Sigmoid colon (tissue), 7 donors: ENCODE data around the gene ZG16B. TPM values are rescaled to one million over a fixed set of nuclear protein-coding genes. Genes with fewer than 3 reads are reported as not detected.

Source experiments
- DNase-seq: peaks from one replicate; pipeline ENCODE4 v3.0.0-alpha.2; 2019
- H3K27ac ChIP-seq, 4 donors: fragments of 200-600 bp; sonication (generic); one replicate each; pipeline ENCODE4 v1.5.1; 2016 to 2019; ENCODE audit warnings: mild to moderate bottlenecking in 1 of 4
- H3K27me3 ChIP-seq, 3 donors: fragments of 200-600 bp; sonication (generic); one replicate each; pipeline ENCODE4 v1.5.1; 2019; ENCODE audit warnings: mild to moderate bottlenecking in 1 of 3
- H3K36me3 ChIP-seq, 4 donors: fragments of 200-600 bp; sonication (generic); one replicate each; pipeline ENCODE4 v1.5.1; 2016 to 2019
- H3K4me1 ChIP-seq, 4 donors: fragments of 200-600 bp; sonication (generic); one replicate each; pipeline ENCODE4 v1.5.1; 2017 to 2019
- H3K4me3 ChIP-seq, 4 donors: fragments of 200-600 bp; sonication (generic); one replicate each; pipeline ENCODE4 v1.5.1; 2017 to 2019; ENCODE audit warnings: mild to moderate bottlenecking in 2 of 4, moderate library complexity in 1 of 4
- H3K9me3 ChIP-seq, 4 donors: fragments of 200-600 bp in 3 of 4; sonication (generic) in 3 of 4; one replicate each; pipeline versions ENCODE4 v1.5.1 to v1.6.1; 2013 to 2019
- CTCF ChIP-seq, 4 experiments: fragments of 450-650 bp in 3 of 4; fragments of 200-600 bp in 1 of 4; IDR thresholded peaks; one replicate each; pipeline ENCODE4 v1.5.1; 2016 to 2019; ENCODE audit warnings: antibody characterized with exemption in 4 of 4, mild to moderate bottlenecking in 3 of 4, moderate library complexity in 2 of 4
- EP300 ChIP-seq, 4 donors: sonication (generic); formaldehyde crosslinking; IDR thresholded peaks; one replicate each; pipeline ENCODE4 v1.6.1; 2017; ENCODE audit warnings: antibody characterized with exemption in 4 of 4
- POLR2A ChIP-seq, 2 donors: fragments of 450-650 bp; IDR thresholded peaks; one replicate each; pipeline ENCODE4 v1.6.1; 2016; ENCODE audit warnings: antibody characterized with exemption in 2 of 2, mild to moderate bottlenecking in 2 of 2, moderate library complexity in 2 of 2
- POLR2AphosphoS5 ChIP-seq, 4 donors: sonication (generic); formaldehyde crosslinking; IDR thresholded peaks; one replicate each; pipeline ENCODE4 v1.6.1; 2017; ENCODE audit warnings: antibody characterized with exemption in 4 of 4
- WGBS, 2 donors: extraction: QIAGEN DNeasy Blood & Tissue Kit; methylation state at CpG; one replicate each; pipeline ENCODE4 v1.1.7; 2013; 5-methylcytosine and 5-hydroxymethylcytosine counted together
- intact Hi-C: fragments of 100-400 bp; cut with DNase I; formaldehyde crosslinking; loops from one replicate; pipeline ENCODE4 v1.15.1; 2023
- polyA plus RNA-seq, 3 donors: library from polyadenylated mRNA; stranded (reverse); fragments of 200-250 nt; gene quantifications; one replicate each; pipeline ENCODE4 v1.2.3, GENCODE V29; 2013
- total RNA-seq, 4 donors: library from RNA; depleted of rRNA; stranded (reverse); fragments of >200 nt; gene quantifications; one replicate each; pipeline ENCODE4 v1.1.0, GENCODE V29; 2016
- donor health status: healthy with polysubstance abuse.
- donor health status: Bipolar disorder and iron deficiency.
- donor health status: healthy.

ZG16B gene
- total and polyA plus RNA-seq, 7 donors = 15.6 to 147 (median 55.0) TPM; not detected in 4

GRCh38 chr16:2867987-2868789, 38.1 kb downstream of the ZG16B start:
- Histone ChIP-seq H3K4me1 (peaks cover 0 to 6% (median 4%) of the 10 kb centered on the region in 4 donors), H3K27me3 (no peaks in the 10 kb centered on the region), H3K27ac (peak overlapping the region; percentile 84 to 91 (median 90)), H3K9me3 (no peaks in the 10 kb centered on the region), H3K4me3 (peak overlapping the region; percentile 56 to 69 (median 61)), H3K36me3 (no peaks in the 10 kb centered on the region)
- DNase-seq = peak; percentile 97
- intact Hi-C loops = loop anchor here (5.0 kb wide), 1 partner anchor 186 kb away; the partner anchor contains the start of gene KCTD5
- 0 to 1% methylated on average over 45 of the region's 45 CpGs for WGBS, 2 donors
- TF ChIP-seq CTCF (IDR thresholded peaks at IDR 0.05) (peak; percentile 90 to 97 (median 95)), POLR2AphosphoS5 (IDR thresholded peaks at IDR 0.05) (peak; percentile 54 to 82 (median 70)), EP300 (IDR thresholded peaks at IDR 0.05) (peak in 1 of 4 donors; percentile 7), POLR2A (IDR thresholded peaks at IDR 0.05) (peak; percentile 41 to 55)

DNA sequence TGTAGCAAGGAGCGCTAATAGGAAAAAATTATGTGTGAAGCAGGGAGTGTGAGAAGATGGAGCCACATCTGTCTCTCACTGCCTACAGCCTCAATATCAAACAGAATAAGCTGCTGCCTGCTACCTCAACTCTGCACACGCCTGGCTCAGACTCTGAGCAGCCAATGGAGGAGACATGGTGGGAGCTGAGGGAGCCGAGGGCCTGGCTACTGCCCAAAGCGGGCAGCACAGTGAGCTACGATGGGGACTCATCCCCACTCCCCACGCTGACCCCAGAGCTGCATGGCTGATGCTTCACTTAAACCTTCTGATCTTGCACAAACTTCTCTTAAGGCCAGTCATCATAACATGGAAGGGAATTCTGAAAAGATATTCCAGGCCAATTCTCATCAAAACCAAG, 41.8 kb downstream of the ZG16B start:
- Histone ChIP-seq H3K36me3 (no peaks in the 10 kb centered on the region), H3K4me1 (peaks cover 0 to 6% (median 4%) of the 10 kb centered on the region in 4 donors), H3K27me3 (no peaks in the 10 kb centered on the region), H3K27ac (no peak overlapping the region), H3K9me3 (no peaks in the 10 kb centered on the region), H3K4me3 (no peak overlapping the region)
- no peak for TF ChIP-seq CTCF (IDR thresholded peaks at IDR 0.05)
- no peak for TF ChIP-seq POLR2A (IDR thresholded peaks at IDR 0.05)
- TF ChIP-seq EP300 (IDR thresholded peaks at IDR 0.05) = no peak
- no peak for TF ChIP-seq POLR2AphosphoS5 (IDR thresholded peaks at IDR 0.05)
- WGBS, 2 donors = 84 to 89% methylated on average over 6 of the region's 6 CpGs
- intact Hi-C loops = no loop called here
- DNase-seq = no peak

DNA sequence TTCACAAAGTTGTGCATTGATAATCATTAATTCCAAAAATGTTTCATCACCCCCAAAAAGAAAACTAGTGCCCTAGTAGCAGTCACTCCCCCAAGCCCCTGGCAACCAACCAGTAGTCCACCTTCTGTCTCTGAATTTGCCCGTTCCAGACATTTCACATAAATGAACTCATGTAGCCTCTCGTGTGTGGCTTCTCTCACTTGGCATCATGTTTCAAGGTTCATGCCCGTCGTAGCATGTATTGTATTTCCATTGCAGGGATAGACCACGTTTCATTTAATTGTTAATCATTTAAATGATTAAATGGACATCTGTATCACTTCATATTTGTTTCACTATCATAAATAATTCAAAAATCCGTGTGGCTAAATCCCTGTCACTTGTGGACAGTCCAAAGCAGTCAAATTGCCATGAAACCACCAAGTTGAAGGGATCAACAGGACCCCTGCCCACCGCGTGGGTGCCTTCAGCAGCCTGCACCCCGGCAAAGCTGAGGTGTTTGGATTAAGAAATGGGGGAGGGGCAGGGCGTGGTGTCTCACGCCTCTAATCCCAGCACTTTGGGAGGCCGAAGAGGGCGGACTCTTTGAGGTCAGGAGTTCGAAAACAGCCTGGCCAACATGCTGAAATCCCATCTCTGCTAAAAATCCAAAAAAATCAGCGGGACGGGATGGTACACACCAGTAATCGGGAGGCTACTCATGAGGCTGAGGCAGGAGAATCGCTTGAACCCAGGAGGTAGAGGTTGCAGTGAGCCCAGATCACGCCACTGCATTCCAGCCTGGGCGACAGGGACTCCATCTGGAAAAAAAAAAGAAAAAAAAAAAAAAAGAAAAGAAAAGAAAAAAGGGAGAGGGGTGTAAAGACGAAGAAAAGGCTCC, 44.2 kb downstream of the ZG16B start:
- Histone ChIP-seq H3K9me3 (no peaks in the 10 kb centered on the region), H3K36me3 (no peaks in the 10 kb centered on the region), H3K4me1 (no peaks in the 10 kb centered on the region), H3K4me3 (no peak overlapping the region), H3K27ac (peak overlapping the region in 1 of 4 donors; percentile 18), H3K27me3 (no peaks in the 10 kb centered on the region)
- intact Hi-C loops = loop anchor here (2.0 kb wide), 1 partner anchor 53 kb away; no protein-coding TSS in a partner anchor
- TF ChIP-seq CTCF (IDR thresholded peaks at IDR 0.05) (no peak), EP300 (IDR thresholded peaks at IDR 0.05) (no peak)
- 45 to 65% methylated on average over 21 of the region's 21 CpGs for WGBS, 2 donors
- DNase-seq = no peak

GRCh38 chr16:2874912-2875362, 44.8 kb downstream of the ZG16B start:
- DNase-seq = peak; percentile 91
- Histone ChIP-seq H3K27ac (peak overlapping the region in 1 of 4 donors; percentile 18), H3K4me1 (no peaks in the 10 kb centered on the region), H3K36me3 (no peaks in the 10 kb centered on the region), H3K9me3 (no peaks in the 10 kb centered on the region), H3K4me3 (no peak overlapping the region), H3K27me3 (no peaks in the 10 kb centered on the region)
- TF ChIP-seq CTCF (IDR thresholded peaks at IDR 0.05) = peak; percentile 80 to 96 (median 94)
- peak in 2 of 4 donors; percentile 8 to 22 for TF ChIP-seq POLR2AphosphoS5 (IDR thresholded peaks at IDR 0.05)
- TF ChIP-seq EP300 (IDR thresholded peaks at IDR 0.05) = no peak
- intact Hi-C loops = loop anchor here (2.0 kb wide), 1 partner anchor 52 kb away; no protein-coding TSS in a partner anchor
- WGBS, 2 donors = 11 to 14% methylated on average over 25 of the region's 25 CpGs
